Neural cell (in vitro differentiated cells): ENCODE data around the gene TBPL2. TPM values are rescaled to one million over a fixed set of nuclear protein-coding genes. Genes with fewer than 3 reads are reported as not detected.
"Not testable (repeated sequence)": the region's sequence is repeated elsewhere in the genome, so short reads cannot be mapped to it uniquely, and the experiment has no call there.

Experiments
- H2AFZ ChIP-seq: fragments of 200-600, 300-800 bp; sonication (generic), shearing (Covaris generic); 2 replicates; pipeline ENCODE4 v1.6.0; 2014; ENCODE audit warnings: low read depth, mild to moderate bottlenecking, antibody characterized with exemption, low read length, moderate library complexity
- H3F3A ChIP-seq: fragments of 200-600 bp; shearing (Covaris generic); 2 replicates; pipeline ENCODE4 v1.6.1; 2016; ENCODE audit warnings: mild to moderate bottlenecking, moderate library complexity, mixed read lengths, antibody characterized with exemption, low read length; ENCODE audit not compliant: insufficient read depth, poor library complexity, severe bottlenecking
- H3K27ac ChIP-seq: fragments of 200-600, 300-800 bp; sonication (generic), shearing (Covaris generic); 2 replicates; pipeline ENCODE4 v1.5.1; 2014; ENCODE audit warnings: mild to moderate bottlenecking, low read length, moderate library complexity
- H3K27me3 ChIP-seq: fragments of 300-800, 200-600 bp; sonication (generic), shearing (Covaris generic); 2 replicates; pipeline ENCODE4 v1.6.0; 2014; ENCODE audit warnings: mild to moderate bottlenecking, low read depth, low read length, moderate library complexity; ENCODE audit not compliant: insufficient read depth
- H3K36me3 ChIP-seq: fragments of 300-800, 200-600 bp; sonication (generic), shearing (Covaris generic); 2 replicates; pipeline ENCODE4 v1.5.1; 2014; ENCODE audit warnings: mild to moderate bottlenecking, antibody characterized with exemption, low read length, moderate library complexity; ENCODE audit not compliant: insufficient read depth
- H3K4me2 ChIP-seq: fragments of 300-800, 200-600 bp; sonication (generic), shearing (Covaris generic); 2 replicates; pipeline ENCODE4 v1.6.0; 2014; ENCODE audit warnings: mild to moderate bottlenecking, low read length
- H3K4me3 ChIP-seq: fragments of 300-800, 200-600 bp; sonication (generic), shearing (Covaris generic); 2 replicates; pipeline ENCODE4 v1.5.1; 2014; ENCODE audit warnings: mild to moderate bottlenecking, low read length, moderate library complexity
- H3K79me2 ChIP-seq: fragments of 200-600 bp; shearing (Covaris generic); replicated peaks from 2 replicates; pipeline ENCODE4 v1.6.0; 2014; ENCODE audit warnings: mild to moderate bottlenecking, low read length, moderate library complexity; ENCODE audit not compliant: insufficient read depth
- H3K9ac ChIP-seq: fragments of 300-800, 200-600 bp; sonication (generic), shearing (Covaris generic); 2 replicates; pipeline ENCODE4 v1.6.1; 2016; ENCODE audit warnings: mild to moderate bottlenecking, low read length, mixed read lengths
- H3K9me2 ChIP-seq: fragments of 200-600 bp; shearing (Covaris generic); 2 replicates; pipeline ENCODE4 v1.6.1; 2016; ENCODE audit warnings: mild to moderate bottlenecking, low read length, mixed read lengths; ENCODE audit not compliant: insufficient read depth
- H3K9me3 ChIP-seq: fragments of 200-600, 300-800 bp; sonication (generic), shearing (Covaris generic); 2 replicates; pipeline ENCODE4 v1.6.1; 2016; ENCODE audit warnings: mild to moderate bottlenecking, mixed run types, low read length, moderate library complexity, mixed read lengths
- H4K20me1 ChIP-seq: fragments of 200-600 bp; shearing (Covaris generic); 2 replicates; pipeline ENCODE4 v1.6.1; 2016; ENCODE audit warnings: mild to moderate bottlenecking, mixed run types; ENCODE audit not compliant: insufficient read depth
- CTCF ChIP-seq: fragments of 450-650 bp; IDR thresholded peaks from 2 replicates; pipeline ENCODE4 v1.5.1; 2014; ENCODE audit warnings: antibody characterized with exemption, mild to moderate bottlenecking, moderate library complexity; ENCODE audit not compliant: poor library complexity, severe bottlenecking
- EP300 ChIP-seq: fragments of 450-650 bp; conservative IDR thresholded peaks from 2 replicates; pipeline ENCODE4 v1.6.1; 2014; ENCODE audit warnings: antibody characterized with exemption, mild to moderate bottlenecking, moderate library complexity; ENCODE audit not compliant: poor library complexity, severe bottlenecking
- EZH2 ChIP-seq: fragments of 200-600, 300-800 bp; shearing (Covaris generic), sonication (generic); IDR thresholded peaks from 2 replicates; pipeline ENCODE4 v1.6.1; 2014; ENCODE audit warnings: antibody characterized with exemption, low read length, borderline replicate concordance, mild to moderate bottlenecking; ENCODE audit not compliant: insufficient read depth, poor library complexity, severe bottlenecking
- MXI1 ChIP-seq: fragments of 450-650 bp; conservative IDR thresholded peaks from 2 replicates; pipeline ENCODE4 v1.6.1; 2014; ENCODE audit warnings: antibody characterized with exemption, mild to moderate bottlenecking; ENCODE audit not compliant: poor library complexity, severe bottlenecking
- POLR2AphosphoS5 ChIP-seq: IDR thresholded peaks from 2 replicates; pipeline ENCODE4 v1.6.1; 2012
- RAD21 ChIP-seq: fragments of 450-650 bp; conservative IDR thresholded peaks from 2 replicates; pipeline ENCODE4 v1.6.1; 2014; ENCODE audit warnings: antibody characterized with exemption, mild to moderate bottlenecking, moderate library complexity
- REST ChIP-seq: IDR thresholded peaks from 2 replicates; pipeline ENCODE4 v1.6.1; 2012; ENCODE audit warnings: borderline replicate concordance
- SMC3 ChIP-seq: fragments of 450-650 bp; conservative IDR thresholded peaks from 2 replicates; pipeline ENCODE4 v1.6.1; 2014; ENCODE audit warnings: antibody characterized with exemption, mild to moderate bottlenecking, moderate library complexity; ENCODE audit not compliant: poor library complexity
- TAF1 ChIP-seq: IDR thresholded peaks from 2 replicates; pipeline ENCODE4 v1.6.1; 2012; ENCODE audit warnings: low read depth
- polyA plus RNA-seq: library from polyadenylated mRNA; depleted of rRNA; stranded (reverse); fragments of >200 nt; gene quantifications from 2 replicates; pipeline ENCODE4 v1.2.3, GENCODE V29; 2014

The TBPL2 gene
- polyA plus RNA-seq, 1 donor from 2014 or later: not detected

GRCh38 chr14:55477680-55478079 is 37.3 kb upstream of the TBPL2 start:
- Histone ChIP-seq H3K4me2 (no peak overlapping the region), H3K27me3 (no peaks in the 10 kb centered on the region), H3K4me3 (no peak overlapping the region), H2AFZ (no peak overlapping the region), H3K79me2 (no peaks in the 10 kb centered on the region), H3K36me3 (no peaks in the 10 kb centered on the region), H3K9me3 (no peaks in the 10 kb centered on the region), H3K27ac (no peak overlapping the region), H3K9me2 (no peaks in the 10 kb centered on the region), H4K20me1 (no peaks in the 10 kb centered on the region), H3F3A (no peaks in the 10 kb centered on the region), H3K9ac (no peak overlapping the region)
- TF ChIP-seq EZH2 (no peak), TAF1 (no peak), MXI1 (no peak), CTCF (no peak), RAD21 (no peak), REST (no peak)

- H3K4me3 ChIP-seq, H3K4me2 ChIP-seq, H3K9me2 ChIP-seq, H3K36me3 ChIP-seq, H3K9me3 ChIP-seq, H3K9ac ChIP-seq, H4K20me1 ChIP-seq, H3K27me3 ChIP-seq, H3F3A ChIP-seq, H3K79me2 ChIP-seq, H3K27ac ChIP-seq, H2AFZ ChIP-seq: not testable (repeated sequence)
Measured at GRCh38 chr14:55476448-55476847, 36.0 kb upstream of the TBPL2 start.

- TF ChIP-seq SMC3 (no peak), TAF1 (no peak), POLR2AphosphoS5 (no peak), RAD21 (no peak), MXI1 (no peak), EZH2 (no peak), REST (no peak), EP300 (no peak), CTCF (no peak)
- H3K36me3 ChIP-seq: no peaks in the 10 kb centered on the region
- H3K4me2 ChIP-seq: no peak overlapping the region
- H3K79me2 ChIP-seq: no peaks in the 10 kb centered on the region
- no peak overlapping the region for H3K4me3 ChIP-seq
- H2AFZ ChIP-seq: no peak overlapping the region
- no peaks in the 10 kb centered on the region for H4K20me1 ChIP-seq
- no peaks in the 10 kb centered on the region for H3F3A ChIP-seq
- H3K9ac ChIP-seq: no peak overlapping the region
- no peak overlapping the region for H3K27ac ChIP-seq
- H3K9me2 ChIP-seq: no peaks in the 10 kb centered on the region
- no peaks in the 10 kb centered on the region for H3K27me3 ChIP-seq
- H3K9me3 ChIP-seq: no peaks in the 10 kb centered on the region
Measured at GRCh38 chr14:55473786-55474185, 33.4 kb upstream of the TBPL2 start.
